ENCODE results near the gene PIPOX. TPM values are rescaled to one million over a fixed set of nuclear protein-coding genes. Genes with fewer than 3 reads are reported as not detected.

Gene PIPOX
- total RNA-seq, 1 donor: 2.9 TPM

DNA sequence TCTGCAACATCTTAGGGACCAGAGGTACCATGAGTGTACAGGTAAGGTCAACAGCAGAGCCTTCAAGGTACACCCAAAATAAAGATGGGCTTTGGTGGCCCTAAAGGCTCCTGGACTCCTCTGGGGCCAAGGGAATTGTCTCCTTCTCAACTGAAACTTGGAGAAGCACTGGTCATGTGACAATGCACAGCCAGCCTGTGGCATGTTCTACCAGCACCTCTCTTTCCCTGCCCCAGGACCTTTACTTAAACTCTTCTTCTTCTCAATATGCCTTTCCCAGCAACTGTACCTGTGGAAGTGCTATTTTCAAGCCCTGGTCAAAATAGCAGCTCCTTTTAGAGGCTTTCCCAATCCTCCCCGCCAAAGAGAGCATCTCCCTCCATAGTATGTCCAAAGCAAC is 28.4 kb downstream of the PIPOX start:
- Histone ChIP-seq H3K4me1 (ENCODE audit: insufficient read depth, low read length) (no peaks in the 10 kb centered on the region), H3K4me3 (ENCODE audit: low read length) (no peak overlapping the region), H3K27me3 (ENCODE audit: insufficient read depth, low read length) (no peaks in the 10 kb centered on the region), H3K9me3 (ENCODE audit: low read depth, low read length) (no peaks in the 10 kb centered on the region)

DNA sequence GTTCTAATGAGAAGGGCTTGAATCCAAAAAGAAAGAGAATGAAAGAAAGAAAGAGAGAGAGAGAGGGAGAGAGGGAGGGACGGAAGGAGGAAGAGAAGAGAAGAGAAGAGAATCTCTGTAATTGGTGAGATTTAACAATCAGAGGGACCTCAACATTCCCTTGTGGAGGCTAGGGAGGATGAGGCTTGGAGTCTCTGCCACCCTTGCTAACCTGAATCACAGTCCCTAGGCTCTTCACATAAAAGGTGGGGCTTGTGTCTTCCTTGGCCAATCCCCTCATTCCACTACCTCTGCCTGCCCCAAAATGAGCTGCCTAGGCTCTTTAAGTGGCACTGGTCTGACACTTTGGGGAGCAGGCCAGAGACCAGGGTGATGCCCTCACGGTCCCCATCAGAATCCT is 30.1 kb downstream of the PIPOX start:
- Histone ChIP-seq H3K9me3 (ENCODE audit: low read depth, low read length) (no peaks in the 10 kb centered on the region), H3K4me1 (ENCODE audit: insufficient read depth, low read length) (no peaks in the 10 kb centered on the region), H3K27me3 (ENCODE audit: insufficient read depth, low read length) (no peaks in the 10 kb centered on the region), H3K4me3 (ENCODE audit: low read length) (no peak overlapping the region)

GRCh38 chr17:29073520-29073919 is 30.6 kb downstream of the PIPOX start:
- Histone ChIP-seq H3K4me1 (ENCODE audit: insufficient read depth, low read length) (no peaks in the 10 kb centered on the region), H3K4me3 (ENCODE audit: low read length) (no peak overlapping the region), H3K9me3 (ENCODE audit: low read depth, low read length) (no peaks in the 10 kb centered on the region)

GRCh38 chr17:29074488-29074887 is 31.5 kb downstream of the PIPOX start:
- H3K4me1 ChIP-seq (ENCODE audit: insufficient read depth, low read length): no peaks in the 10 kb centered on the region
- H3K27me3 ChIP-seq (ENCODE audit: insufficient read depth, low read length): no peaks in the 10 kb centered on the region
- no peaks in the 10 kb centered on the region for H3K9me3 ChIP-seq (ENCODE audit: low read depth, low read length)
- H3K4me3 ChIP-seq (ENCODE audit: low read length): no peak overlapping the region

More at GRCh38 chr17:29073520-29073919, 30.6 kb downstream of the PIPOX start:
- no peaks in the 10 kb centered on the region for H3K27me3 ChIP-seq (ENCODE audit: insufficient read depth, low read length)

- H3K4me3 ChIP-seq (ENCODE audit: low read length): no peak overlapping the region
- no peaks in the 10 kb centered on the region for H3K27me3 ChIP-seq (ENCODE audit: insufficient read depth, low read length)
- H3K9me3 ChIP-seq (ENCODE audit: low read depth, low read length): no peaks in the 10 kb centered on the region
- no peaks in the 10 kb centered on the region for H3K4me1 ChIP-seq (ENCODE audit: insufficient read depth, low read length)
Measured at GRCh38 chr17:29076087-29076486, 33.1 kb downstream of the PIPOX start.

DNA sequence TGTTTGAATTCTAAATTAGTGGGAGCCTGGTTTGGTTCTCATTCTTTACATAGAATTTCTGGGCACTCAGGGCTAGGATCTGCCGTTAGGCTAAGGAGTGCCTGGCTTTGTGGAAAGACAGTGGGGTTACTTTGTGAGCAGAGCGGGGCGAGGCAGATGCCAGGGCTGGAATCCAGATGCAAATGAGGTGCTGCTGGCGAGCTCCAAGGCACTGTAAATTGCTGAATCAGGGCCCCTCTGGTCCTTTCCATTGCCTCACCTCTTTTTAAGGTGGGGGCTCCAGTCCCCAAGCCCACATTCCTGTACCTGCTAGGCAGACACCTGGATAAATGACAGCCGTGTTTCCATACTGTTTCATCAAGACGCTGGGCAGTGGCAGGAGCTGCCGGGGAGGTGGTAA is 33.8 kb downstream of the PIPOX start:
- Histone ChIP-seq H3K4me3 (ENCODE audit: low read length) (no peak overlapping the region), H3K27me3 (ENCODE audit: insufficient read depth, low read length) (no peaks in the 10 kb centered on the region), H3K4me1 (ENCODE audit: insufficient read depth, low read length) (no peaks in the 10 kb centered on the region), H3K9me3 (ENCODE audit: low read depth, low read length) (no peaks in the 10 kb centered on the region)

DNA sequence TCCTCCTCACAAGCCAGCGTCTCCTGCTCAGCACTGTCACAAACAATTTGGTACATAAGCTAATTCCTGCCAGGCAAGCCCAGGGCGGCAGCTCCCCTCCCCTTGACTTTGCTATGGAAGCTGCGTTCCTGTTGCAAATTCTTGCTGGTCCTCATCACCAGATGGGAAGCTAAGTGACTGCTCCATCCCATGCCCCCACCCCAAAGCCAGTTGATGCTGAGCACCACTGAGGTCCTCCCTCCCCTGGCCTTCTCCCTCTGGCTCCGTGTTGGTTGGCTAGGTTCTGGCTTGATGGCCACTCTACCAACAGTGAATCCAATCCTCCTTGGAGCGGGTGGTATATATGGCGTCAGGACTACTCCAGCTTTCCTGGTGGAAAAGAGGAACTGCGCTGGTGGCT is 34.4 kb downstream of the PIPOX start:
- no peaks in the 10 kb centered on the region for H3K9me3 ChIP-seq (ENCODE audit: low read depth, low read length)
- H3K4me1 ChIP-seq (ENCODE audit: insufficient read depth, low read length): no peaks in the 10 kb centered on the region
- H3K4me3 ChIP-seq (ENCODE audit: low read length): no peak overlapping the region
- no peaks in the 10 kb centered on the region for H3K27me3 ChIP-seq (ENCODE audit: insufficient read depth, low read length)

DNA sequence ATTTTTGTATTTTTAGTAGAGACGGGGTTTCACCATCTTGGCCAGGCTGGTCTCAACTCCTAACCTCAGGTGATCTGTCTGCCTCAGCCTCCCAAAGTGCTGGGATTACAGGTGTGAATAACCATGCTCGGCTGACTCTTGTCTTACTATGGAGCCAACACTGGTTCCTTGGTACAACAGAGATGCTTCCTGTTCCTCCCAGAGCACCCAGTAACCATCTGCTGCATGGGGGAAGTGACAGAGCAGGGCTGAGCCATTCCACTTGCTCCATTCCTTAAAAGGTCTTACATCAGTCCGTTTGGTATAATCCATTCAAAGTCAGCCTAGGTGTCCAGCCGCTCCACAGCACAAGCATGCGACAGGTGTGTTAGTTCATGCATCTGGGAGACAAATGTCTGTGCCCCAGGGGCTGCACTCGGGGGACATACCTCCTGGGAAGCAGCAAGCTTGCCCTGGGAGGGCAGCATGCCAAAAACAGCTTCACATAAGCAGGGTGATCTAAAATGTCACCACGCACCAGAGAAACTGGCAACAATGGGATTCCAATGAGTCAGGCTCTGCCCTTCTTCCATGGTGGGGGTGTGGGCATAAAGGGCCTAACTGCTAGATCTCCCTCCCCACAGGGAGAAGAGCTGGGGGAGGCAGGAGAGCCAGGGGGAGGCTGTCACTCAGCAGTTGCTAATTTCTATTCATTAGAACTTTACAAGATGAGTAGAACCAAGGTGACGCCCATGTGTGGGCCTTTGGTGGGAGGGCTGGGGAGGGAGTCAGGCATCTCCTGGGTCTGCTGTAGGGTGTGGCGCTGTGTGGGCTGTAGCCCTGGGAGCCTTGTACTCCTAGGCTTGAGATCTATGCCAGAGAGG is 35.5 kb downstream of the PIPOX start:
- no peaks in the 10 kb centered on the region for H3K9me3 ChIP-seq (ENCODE audit: low read depth, low read length)
- no peaks in the 10 kb centered on the region for H3K27me3 ChIP-seq (ENCODE audit: insufficient read depth, low read length)
- H3K4me3 ChIP-seq (ENCODE audit: low read length): no peak overlapping the region
- no peaks in the 10 kb centered on the region for H3K4me1 ChIP-seq (ENCODE audit: insufficient read depth, low read length)

GRCh38 chr17:29079433-29079832 is 36.5 kb downstream of the PIPOX start:
- Histone ChIP-seq H3K9me3 (ENCODE audit: low read depth, low read length) (no peaks in the 10 kb centered on the region), H3K4me3 (ENCODE audit: low read length) (no peak overlapping the region), H3K4me1 (ENCODE audit: insufficient read depth, low read length) (no peaks in the 10 kb centered on the region), H3K27me3 (ENCODE audit: insufficient read depth, low read length) (no peaks in the 10 kb centered on the region)

GRCh38 chr17:29079887-29080286 is 36.9 kb downstream of the PIPOX start:
- Histone ChIP-seq H3K4me1 (ENCODE audit: insufficient read depth, low read length) (no peaks in the 10 kb centered on the region), H3K27me3 (ENCODE audit: insufficient read depth, low read length) (no peaks in the 10 kb centered on the region), H3K4me3 (ENCODE audit: low read length) (no peak overlapping the region), H3K9me3 (ENCODE audit: low read depth, low read length) (no peaks in the 10 kb centered on the region)

DNA sequence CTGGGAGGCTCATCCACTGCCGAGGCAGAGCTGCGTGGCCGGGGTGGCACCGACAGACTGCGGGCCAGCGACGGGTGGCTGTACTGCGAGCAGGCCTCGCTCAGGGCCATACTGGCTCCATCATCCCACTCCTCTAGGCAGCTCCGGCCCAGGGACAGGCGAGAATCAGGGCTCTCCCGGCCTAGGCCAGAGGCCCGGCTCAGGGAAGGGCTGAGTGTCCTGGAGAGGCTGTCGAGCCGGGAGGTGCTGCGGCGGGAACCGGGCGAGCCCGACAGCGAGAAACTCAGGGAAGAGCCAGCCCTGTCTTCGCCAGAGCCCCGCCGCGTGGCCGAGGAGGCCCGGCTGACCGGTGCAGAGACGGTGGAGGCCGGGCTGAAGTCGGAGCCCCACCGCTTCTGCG is 37.4 kb downstream of the PIPOX start:
- Histone ChIP-seq H3K27me3 (ENCODE audit: insufficient read depth, low read length) (no peaks in the 10 kb centered on the region), H3K4me3 (ENCODE audit: low read length) (no peak overlapping the region), H3K4me1 (ENCODE audit: insufficient read depth, low read length) (no peaks in the 10 kb centered on the region), H3K9me3 (ENCODE audit: low read depth, low read length) (no peaks in the 10 kb centered on the region)

DNA sequence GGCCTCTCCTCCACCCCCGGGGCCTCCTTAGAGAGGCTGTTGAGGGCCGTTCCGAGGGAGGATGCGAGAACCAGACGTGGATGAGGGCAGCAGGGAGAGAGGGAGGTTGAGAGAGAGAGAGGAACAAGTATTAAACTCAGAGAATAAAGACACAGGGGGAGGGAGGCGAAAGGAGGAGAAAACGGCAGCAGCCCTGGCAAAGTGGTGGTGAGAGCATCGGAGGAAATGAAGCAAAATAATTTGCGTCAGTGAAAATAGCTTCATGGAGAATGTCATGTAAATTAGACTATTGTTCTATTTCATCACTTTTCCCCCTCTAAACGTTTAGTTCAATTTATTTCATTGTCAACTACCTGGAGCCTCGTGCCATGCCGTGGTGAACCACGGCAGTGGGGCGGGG is 38.0 kb downstream of the PIPOX start:
- Histone ChIP-seq H3K4me3 (ENCODE audit: low read length) (no peak overlapping the region), H3K4me1 (ENCODE audit: insufficient read depth, low read length) (no peaks in the 10 kb centered on the region), H3K9me3 (ENCODE audit: low read depth, low read length) (no peaks in the 10 kb centered on the region), H3K27me3 (ENCODE audit: insufficient read depth, low read length) (no peaks in the 10 kb centered on the region)

DNA sequence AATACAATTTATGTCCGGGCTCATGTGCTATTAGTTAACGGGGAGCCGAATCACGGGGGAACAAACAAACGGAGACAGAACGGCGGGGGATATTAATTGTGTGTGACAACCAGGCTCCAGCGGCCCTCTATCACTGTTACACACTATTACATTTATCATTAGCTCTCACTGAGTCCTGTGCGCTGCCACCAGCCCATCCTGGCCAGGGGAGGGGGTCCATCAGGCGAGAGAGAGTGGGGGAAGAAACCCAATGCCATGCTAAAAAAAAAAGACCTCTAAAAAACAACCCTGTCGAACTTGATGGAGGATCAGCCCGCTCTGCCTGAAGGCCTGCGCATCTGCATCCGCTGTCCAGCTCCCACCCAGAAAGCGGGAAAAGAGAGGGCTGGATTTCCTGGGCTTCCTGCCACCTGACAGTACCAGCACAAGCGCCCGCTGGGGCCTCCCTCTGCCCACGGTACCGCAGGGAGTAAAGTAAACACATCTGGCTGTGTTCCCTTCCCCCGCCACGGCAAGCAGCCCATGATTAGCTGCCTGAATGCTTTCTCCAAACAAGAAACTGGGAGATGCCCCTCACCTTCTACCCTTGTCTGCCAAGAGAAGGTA is 41.7 kb downstream of the PIPOX start:
- no peaks in the 10 kb centered on the region for H3K4me1 ChIP-seq (ENCODE audit: insufficient read depth, low read length)
- H3K9me3 ChIP-seq (ENCODE audit: low read depth, low read length): no peaks in the 10 kb centered on the region
- no peaks in the 10 kb centered on the region for H3K27me3 ChIP-seq (ENCODE audit: insufficient read depth, low read length)
- H3K4me3 ChIP-seq (ENCODE audit: low read length): no peak overlapping the region

- no peaks in the 10 kb centered on the region for H3K9me3 ChIP-seq (ENCODE audit: low read depth, low read length)
- H3K27me3 ChIP-seq (ENCODE audit: insufficient read depth, low read length): no peaks in the 10 kb centered on the region
- H3K4me1 ChIP-seq (ENCODE audit: insufficient read depth, low read length): no peaks in the 10 kb centered on the region
- no peak overlapping the region for H3K4me3 ChIP-seq (ENCODE audit: low read length)
Measured at GRCh38 chr17:29085223-29085622, 42.3 kb downstream of the PIPOX start.

DNA sequence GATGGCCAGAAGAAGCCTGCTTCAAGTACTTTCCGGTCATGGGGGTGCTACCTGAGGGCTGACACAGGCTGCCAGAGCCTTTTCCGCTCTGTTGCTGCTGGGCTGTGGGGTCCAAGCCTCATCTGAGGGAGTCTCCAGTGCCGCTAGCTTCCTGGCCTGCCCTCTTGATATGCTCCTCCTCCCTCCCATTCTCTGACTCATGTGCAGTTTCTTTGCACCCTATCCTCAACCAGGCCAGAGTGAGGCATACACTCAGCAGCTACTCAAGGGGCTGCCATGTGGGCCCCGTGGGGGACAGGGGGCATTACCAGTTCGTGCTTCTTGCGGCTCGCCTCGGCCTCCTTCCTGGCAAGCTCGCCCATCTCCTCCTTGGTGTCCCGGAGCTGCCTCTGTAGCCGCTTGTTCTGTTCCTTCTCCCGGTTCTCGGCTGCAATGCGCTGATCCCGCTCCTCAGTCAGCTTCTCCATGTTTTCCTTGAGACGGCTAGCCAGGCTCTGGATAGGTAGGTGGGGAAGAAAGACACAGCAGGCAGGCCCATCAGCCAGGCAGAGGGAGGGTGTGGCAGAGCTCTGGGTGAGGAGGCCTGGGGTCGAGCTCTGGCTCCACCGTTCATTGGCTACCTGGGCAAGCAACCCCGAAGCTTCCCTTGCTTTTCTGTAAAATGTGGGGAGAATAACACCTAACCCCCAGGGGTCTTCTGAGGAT is 43.8 kb downstream of the PIPOX start:
- no peaks in the 10 kb centered on the region for H3K9me3 ChIP-seq (ENCODE audit: low read depth, low read length)
- H3K4me3 ChIP-seq (ENCODE audit: low read length): no peak overlapping the region
- H3K4me1 ChIP-seq (ENCODE audit: insufficient read depth, low read length): no peaks in the 10 kb centered on the region
- H3K27me3 ChIP-seq (ENCODE audit: insufficient read depth, low read length): no peaks in the 10 kb centered on the region
